Small intestine (tissue), 7 donors: Measurements from ENCODE around the gene SNAPIN. TPM values are rescaled to one million over a fixed set of nuclear protein-coding genes. Genes with fewer than 3 reads are reported as not detected.

Experiments
- DNase-seq, 2 donors: peaks; one replicate each; pipeline versions ENCODE4 v3.0.0 to v3.0.0-alpha.2; 2013
- FAIRE-seq: peaks from 2 replicates; lab custom pipeline; 2012; peaks lifted over from hg19 to GRCh38; lab: Jason Lieb, UNC
- H3K27ac ChIP-seq, 3 donors: one replicate each; pipeline ENCODE4 v1.5.1; 2013; ENCODE audit warnings: low read length in 2 of 3, mild to moderate bottlenecking in 2 of 3, control low read depth in 1 of 3, inconsistent platforms in 1 of 3, low read depth in 1 of 3, moderate library complexity in 1 of 3
- H3K27me3 ChIP-seq, 3 donors: one replicate each; pipeline ENCODE4 v1.6.1; 2013; ENCODE audit warnings: low read length in 3 of 3, inconsistent platforms in 1 of 3; ENCODE audit not compliant: control insufficient read depth in 3 of 3, insufficient read depth in 3 of 3
- H3K36me3 ChIP-seq, 3 donors: one replicate each; pipeline ENCODE4 v1.6.1; 2013; ENCODE audit warnings: low read length in 3 of 3, inconsistent platforms in 1 of 3, low read depth in 1 of 3, mild to moderate bottlenecking in 1 of 3, moderate library complexity in 1 of 3; ENCODE audit not compliant: control insufficient read depth in 3 of 3, insufficient read depth in 2 of 3
- H3K4me1 ChIP-seq, 3 donors: one replicate each; pipeline ENCODE4 v1.6.1; 2013; ENCODE audit warnings: low read length in 2 of 3, inconsistent platforms in 1 of 3, low read depth in 1 of 3, mild to moderate bottlenecking in 1 of 3, moderate library complexity in 1 of 3; ENCODE audit not compliant: control insufficient read depth in 3 of 3, insufficient read depth in 2 of 3
- H3K4me3 ChIP-seq, 3 donors: one replicate each; pipeline ENCODE4 v1.5.1; 2013; ENCODE audit warnings: low read length in 3 of 3, control low read depth in 1 of 3, inconsistent platforms in 1 of 3, low read depth in 1 of 3, mild to moderate bottlenecking in 1 of 3, moderate library complexity in 1 of 3
- H3K9me3 ChIP-seq, 2 donors: one replicate each; pipeline ENCODE4 v1.6.1; 2013; ENCODE audit warnings: low read depth in 1 of 2, low read length in 1 of 2; ENCODE audit not compliant: control insufficient read depth in 2 of 2, insufficient read depth in 1 of 2
- WGBS, 3 donors: extraction: QIAGEN DNeasy Blood & Tissue Kit; methylation state at CpG; one replicate each; pipeline ENCODE4 v1.1.7; 2013; 5-methylcytosine and 5-hydroxymethylcytosine counted together
- polyA plus RNA-seq, 4 donors: library from polyadenylated mRNA; stranded (reverse) in 3 of 4; unstranded in 1 of 4; fragments of 200-250 nt in 3 of 4; fragments of 120-200 nt in 1 of 4; gene quantifications; one replicate each; pipeline versions ENCODE4 v1.2.1 to v1.2.3, GENCODE V29; 2013
- donor health status: healthy with polysubstance abuse.
- donor health status: control.
- donor health status: control.
- donor health status: Bipolar disorder and iron deficiency.
- donor health status: healthy.

Gene SNAPIN
- polyA plus RNA-seq, 4 donors: 23.9 to 29.2 (median 26.5) TPM

- WGBS, 3 donors: 77 to 82% (median 78%) methylated on average over 16 of the region's 16 CpGs
- H3K36me3 ChIP-seq: no peaks in the 10 kb centered on the region
- no peak for FAIRE-seq
Observed at GRCh38 chr1:153687346-153688125, 29.0 kb downstream of the SNAPIN start.

DNA sequence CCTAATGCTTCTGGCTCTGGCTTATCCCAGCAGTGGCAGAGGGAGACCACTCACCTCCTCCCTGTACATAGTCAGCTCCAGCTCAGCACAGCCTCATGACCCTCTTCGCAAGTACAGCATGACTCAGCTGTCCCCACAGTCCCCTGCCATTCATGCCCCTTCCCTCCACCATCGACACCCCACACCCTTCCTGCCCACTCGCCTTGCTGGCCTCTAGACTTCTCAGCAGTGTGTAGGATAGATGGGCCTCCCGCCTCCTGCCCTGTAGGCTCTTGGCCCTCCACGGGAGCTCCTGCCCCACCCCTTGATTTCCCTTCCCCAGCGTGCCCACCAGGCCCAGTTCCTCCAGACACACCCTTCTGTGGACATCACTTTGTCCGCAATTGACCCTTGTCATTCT is 29.8 kb downstream of the SNAPIN start:
- Histone ChIP-seq H3K27ac (no peak overlapping the region), H3K9me3 (no peaks in the 10 kb centered on the region), H3K36me3 (no peaks in the 10 kb centered on the region), H3K4me3 (no peak overlapping the region), H3K4me1 (peaks cover 0 to 5% (median 0%) of the 10 kb centered on the region in 3 donors), H3K27me3 (no peaks in the 10 kb centered on the region)
- FAIRE-seq (no peak), DNase-seq (no peak)
- 80 to 86% (median 86%) methylated on average over 7 of the region's 7 CpGs for WGBS, 3 donors

More at GRCh38 chr1:153687346-153688125, 29.0 kb downstream of the SNAPIN start:
- peaks cover 0 to 5% (median 0%) of the 10 kb centered on the region in 3 donors for H3K4me1 ChIP-seq
- no peaks in the 10 kb centered on the region for H3K27me3 ChIP-seq
- no peak for DNase-seq
- no peaks in the 10 kb centered on the region for H3K9me3 ChIP-seq
- H3K27ac ChIP-seq: no peak overlapping the region
- no peak overlapping the region for H3K4me3 ChIP-seq

DNA sequence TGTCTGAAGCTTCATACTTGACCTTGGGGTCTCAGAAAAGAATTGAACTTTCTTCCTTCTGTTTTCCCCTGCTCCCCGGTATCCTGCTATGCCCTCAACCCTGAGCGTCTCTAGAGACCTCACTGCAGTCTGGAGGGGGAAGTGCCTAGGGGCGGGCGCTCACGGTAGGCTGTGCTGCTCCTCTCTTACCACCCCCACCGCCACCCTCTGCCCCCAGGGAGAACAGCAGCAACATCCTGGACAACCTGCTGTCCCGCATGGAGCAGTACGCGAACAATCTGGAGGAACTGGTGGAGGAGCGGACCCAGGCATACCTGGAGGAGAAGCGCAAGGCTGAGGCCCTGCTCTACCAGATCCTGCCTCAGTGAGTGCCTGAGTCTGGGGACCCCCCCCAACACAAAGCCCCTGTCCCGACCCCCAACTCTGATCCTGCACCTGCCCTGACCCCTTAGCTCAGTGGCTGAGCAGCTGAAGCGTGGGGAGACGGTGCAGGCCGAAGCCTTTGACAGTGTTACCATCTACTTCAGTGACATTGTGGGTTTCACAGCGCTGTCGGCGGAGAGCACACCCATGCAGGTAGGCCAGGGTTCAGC is 30.3 kb downstream of the SNAPIN start:
- FAIRE-seq (no peak), DNase-seq (no peak)
- Histone ChIP-seq H3K36me3 (no peaks in the 10 kb centered on the region), H3K4me1 (peaks cover 0 to 5% (median 0%) of the 10 kb centered on the region in 3 donors), H3K27ac (no peak overlapping the region), H3K4me3 (no peak overlapping the region), H3K9me3 (no peaks in the 10 kb centered on the region), H3K27me3 (no peaks in the 10 kb centered on the region)
- 84 to 89% (median 89%) methylated on average over 17 to 18 of the region's 18 CpGs for WGBS, 3 donors

- no peak for FAIRE-seq
Observed at GRCh38 chr1:153693466-153693865, 35.0 kb downstream of the SNAPIN start.

DNA sequence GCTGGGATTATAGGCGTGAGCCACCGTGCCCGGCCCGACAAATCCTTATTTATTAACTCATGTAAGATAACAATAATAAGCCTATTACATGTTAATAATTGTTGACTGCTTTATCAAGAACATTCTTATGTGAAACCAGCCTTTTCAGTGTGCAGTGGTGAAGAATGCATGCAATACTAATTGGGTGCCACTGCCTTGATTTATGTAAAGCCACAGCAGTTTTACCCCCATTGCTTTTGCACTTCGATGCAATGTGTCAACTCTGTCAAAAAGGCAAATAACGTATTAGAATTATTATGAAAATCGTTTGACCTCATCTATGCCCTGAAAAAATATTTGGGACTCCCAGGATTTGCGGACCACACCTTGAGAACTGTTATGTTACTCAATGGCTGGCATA is 38.2 kb downstream of the SNAPIN start:
- Histone ChIP-seq H3K4me3 (no peak overlapping the region), H3K27ac (no peak overlapping the region), H3K27me3 (no peaks in the 10 kb centered on the region), H3K36me3 (no peaks in the 10 kb centered on the region), H3K9me3 (no peaks in the 10 kb centered on the region), H3K4me1 (peaks cover 0 to 4% (median 0%) of the 10 kb centered on the region in 3 donors)
- DNase-seq: no peak
- 61 to 81% (median 68%) methylated on average over 8 of the region's 8 CpGs for WGBS, 3 donors
- no peak for FAIRE-seq

More at GRCh38 chr1:153693466-153693865, 35.0 kb downstream of the SNAPIN start:
- H3K27me3 ChIP-seq: no peaks in the 10 kb centered on the region
- no peaks in the 10 kb centered on the region for H3K36me3 ChIP-seq
- no peak overlapping the region for H3K27ac ChIP-seq
- 40 to 75% (median 53%) methylated on average over 4 of the region's 4 CpGs for WGBS, 3 donors
- H3K9me3 ChIP-seq: no peaks in the 10 kb centered on the region
- H3K4me1 ChIP-seq: peaks cover 0 to 4% (median 0%) of the 10 kb centered on the region in 3 donors
- DNase-seq: no peak
- H3K4me3 ChIP-seq: no peak overlapping the region

DNA sequence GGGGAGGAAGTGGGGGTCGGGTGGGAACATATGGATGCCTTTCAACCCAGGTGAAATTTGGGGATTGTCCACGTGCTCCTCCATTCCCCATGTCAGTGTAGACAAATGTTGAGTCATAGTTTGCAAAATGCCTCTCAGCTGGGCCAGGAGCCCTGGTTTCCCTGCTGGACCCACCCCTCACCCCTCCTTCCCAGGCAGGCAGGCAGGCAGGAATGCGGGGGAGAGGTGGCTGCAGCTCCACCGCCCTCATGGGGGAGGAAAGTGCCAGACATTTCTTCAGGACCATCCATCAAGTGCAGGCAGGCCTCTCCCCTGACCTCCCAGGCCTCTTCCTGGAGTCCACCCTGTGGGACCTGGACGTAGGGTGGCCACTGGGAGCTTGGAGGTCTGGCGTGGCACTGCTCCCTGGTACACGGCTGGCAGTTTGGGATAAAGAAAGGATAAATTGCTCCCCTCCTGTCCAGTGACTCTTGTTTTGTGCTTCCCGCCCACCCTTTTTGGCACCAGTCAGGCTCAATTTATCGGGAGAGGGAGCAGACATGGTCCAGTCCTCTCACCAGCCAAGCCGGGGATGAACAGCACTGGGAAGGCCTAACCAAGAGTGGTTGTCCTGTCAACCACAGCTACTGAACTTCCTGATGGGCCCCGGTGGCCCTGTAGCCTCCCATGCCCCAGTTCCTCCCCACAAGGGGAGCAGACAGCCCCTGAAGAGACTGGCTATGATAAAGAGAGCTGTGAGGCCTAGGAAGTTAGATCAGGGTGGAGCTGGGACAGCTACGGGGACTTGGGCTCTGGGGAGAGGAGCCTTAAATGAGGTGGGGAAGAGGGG is 38.9 kb downstream of the SNAPIN start:
- WGBS, 3 donors: 72 to 89% (median 82%) methylated on average over 12 of the region's 12 CpGs
- Histone ChIP-seq H3K36me3 (no peaks in the 10 kb centered on the region), H3K4me1 (peaks cover 0 to 4% (median 0%) of the 10 kb centered on the region in 3 donors), H3K9me3 (no peaks in the 10 kb centered on the region), H3K4me3 (no peak overlapping the region), H3K27me3 (no peaks in the 10 kb centered on the region), H3K27ac (peak overlapping the region in 2 of 3 donors; percentile 65 to 85)
- FAIRE-seq (no peak), DNase-seq (no peak)

DNA sequence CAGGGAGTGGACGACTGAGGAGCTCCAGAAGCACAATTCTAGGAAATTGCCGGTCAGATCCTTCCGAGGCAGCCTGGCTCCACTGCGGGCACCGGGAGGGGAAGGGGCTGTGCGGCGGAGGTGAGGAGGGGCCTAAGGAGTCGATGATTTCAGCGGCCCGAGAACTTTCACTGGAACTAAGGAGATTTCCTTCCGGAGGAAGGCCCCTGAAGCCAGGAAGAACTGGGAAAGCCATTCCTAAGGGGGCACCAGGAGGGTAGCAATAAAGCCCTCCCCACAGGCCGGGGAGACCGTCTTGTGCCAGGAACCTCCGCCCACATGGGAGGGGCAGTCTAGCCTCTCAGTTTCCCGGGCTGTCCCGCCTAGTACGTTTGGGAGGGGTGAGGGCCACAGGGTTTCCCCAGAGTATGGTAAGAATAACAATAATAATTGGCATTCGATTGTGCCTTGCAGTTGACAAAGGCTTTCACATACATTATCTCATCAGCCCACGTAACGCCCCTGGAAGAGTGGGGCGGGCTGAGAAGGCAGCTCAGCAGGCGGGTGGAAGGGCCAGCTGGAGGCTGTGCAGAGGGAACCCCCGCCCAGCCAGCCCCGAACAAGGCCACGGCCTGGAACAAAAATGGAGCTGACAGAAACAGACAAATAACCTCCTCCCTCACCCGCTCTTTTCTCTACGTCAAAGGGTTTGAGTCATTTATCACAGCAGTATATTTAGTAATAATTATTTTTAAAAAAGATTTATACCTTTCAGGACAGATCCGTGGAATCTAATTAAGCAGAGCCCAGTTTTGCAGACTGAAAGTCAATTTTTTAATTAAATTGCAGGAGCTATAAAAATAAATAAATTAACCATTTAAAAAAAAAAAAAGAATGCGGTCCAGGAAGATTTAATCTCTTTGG is 39.8 kb downstream of the SNAPIN start:
- H3K4me3 ChIP-seq: no peak overlapping the region
- peak overlapping the region in 2 of 3 donors; percentile 65 to 85 for H3K27ac ChIP-seq
- FAIRE-seq (no peak), DNase-seq (peak in 1 of 2 donors; percentile 37)
- no peaks in the 10 kb centered on the region for H3K36me3 ChIP-seq
- 33 to 66% (median 61%) methylated on average over 29 of the region's 29 CpGs for WGBS, 3 donors
- no peaks in the 10 kb centered on the region for H3K9me3 ChIP-seq
- H3K4me1 ChIP-seq: peaks cover 0 to 4% (median 0%) of the 10 kb centered on the region in 3 donors
- no peaks in the 10 kb centered on the region for H3K27me3 ChIP-seq
